Effector memory CD4-positive, alpha-beta T cell (primary cell): ENCODE data around the gene SAE1.
"Not testable (repeated sequence)": the region's sequence is repeated elsewhere in the genome, so short reads cannot be mapped to it uniquely, and the experiment has no call there.

Experiments
- DNase-seq, 3 donors: peaks; one replicate each; pipeline ENCODE4 v3.0.0-alpha.2; 2020
- H3K27ac ChIP-seq: 2 replicates; pipeline ENCODE4 v1.7.0; 2013; ENCODE audit warnings: mild to moderate bottlenecking, low read length, moderate library complexity; ENCODE audit not compliant: insufficient read depth, poor library complexity, severe bottlenecking
- H3K27me3 ChIP-seq: replicated peaks from 2 replicates; pipeline ENCODE4 v1.7.0; 2013; ENCODE audit warnings: mild to moderate bottlenecking, low read length; ENCODE audit not compliant: insufficient read depth, control insufficient read depth, poor library complexity, severe bottlenecking
- H3K36me3 ChIP-seq: 2 replicates; pipeline ENCODE4 v1.7.0; 2013; ENCODE audit warnings: mild to moderate bottlenecking, low read length, moderate library complexity; ENCODE audit not compliant: control insufficient read depth, insufficient read depth
- H3K4me1 ChIP-seq: 2 replicates; pipeline ENCODE4 v1.7.0; 2013; ENCODE audit warnings: low read length, mild to moderate bottlenecking; ENCODE audit not compliant: control insufficient read depth, insufficient read depth, poor library complexity, severe bottlenecking
- H3K4me3 ChIP-seq: 2 replicates; pipeline ENCODE4 v1.7.0; 2013; ENCODE audit warnings: low read length, low read depth, mild to moderate bottlenecking; ENCODE audit not compliant: insufficient read depth, poor library complexity, severe bottlenecking
- H3K9me3 ChIP-seq: 2 replicates; pipeline ENCODE4 v1.7.0; 2013; ENCODE audit warnings: mild to moderate bottlenecking, low read length, moderate library complexity; ENCODE audit not compliant: control insufficient read depth

The SAE1 gene

DNA sequence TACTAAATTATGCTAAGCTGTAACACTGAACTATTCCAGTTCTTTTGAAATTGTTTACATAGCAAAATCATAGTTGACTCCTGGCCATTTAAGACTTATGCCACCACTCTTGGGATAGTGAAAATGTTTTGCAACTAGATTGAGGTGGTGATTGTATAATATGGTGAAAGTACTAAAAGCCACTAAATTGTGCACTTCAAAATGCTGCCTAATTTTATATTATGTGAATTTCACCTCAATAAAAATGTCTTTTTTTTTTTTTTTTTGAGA is 5.0 kb upstream of the SAE1 start:
- Histone ChIP-seq H3K4me1 (no peaks in the 10 kb centered on the region), H3K27me3 (no peaks in the 10 kb centered on the region), H3K36me3 (no peaks in the 10 kb centered on the region), H3K27ac (no peak overlapping the region), H3K9me3 (no peaks in the 10 kb centered on the region), H3K4me3 (no peak overlapping the region)
- DNase-seq, result no peak

DNA sequence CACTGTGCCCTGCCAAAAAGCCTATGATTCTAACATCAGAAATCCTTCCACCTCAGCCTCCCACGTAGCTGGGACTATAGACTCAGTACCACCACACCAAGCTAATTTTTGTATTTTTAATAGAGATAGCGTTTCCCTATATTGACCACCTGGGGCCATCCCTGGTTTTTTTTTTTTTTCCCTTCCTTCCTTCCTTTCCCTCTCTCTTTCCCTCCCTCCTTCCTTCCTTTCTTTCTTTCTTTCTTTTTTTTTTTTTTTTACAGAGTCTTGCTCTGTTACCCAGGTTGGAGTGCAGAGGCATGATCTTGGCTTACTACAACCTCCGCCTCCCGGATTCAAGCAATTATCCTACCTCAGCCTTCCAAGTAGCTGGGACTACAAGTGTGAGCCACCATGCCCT is 1.1 kb upstream of the SAE1 start:
- Histone ChIP-seq H3K36me3 (no peaks in the 10 kb centered on the region), H3K27ac (no peak overlapping the region), H3K4me3 (no peak overlapping the region), H3K27me3 (no peaks in the 10 kb centered on the region), H3K9me3 (no peaks in the 10 kb centered on the region), H3K4me1 (peaks cover 13% of the 10 kb centered on the region)
- no peak for DNase-seq

DNA sequence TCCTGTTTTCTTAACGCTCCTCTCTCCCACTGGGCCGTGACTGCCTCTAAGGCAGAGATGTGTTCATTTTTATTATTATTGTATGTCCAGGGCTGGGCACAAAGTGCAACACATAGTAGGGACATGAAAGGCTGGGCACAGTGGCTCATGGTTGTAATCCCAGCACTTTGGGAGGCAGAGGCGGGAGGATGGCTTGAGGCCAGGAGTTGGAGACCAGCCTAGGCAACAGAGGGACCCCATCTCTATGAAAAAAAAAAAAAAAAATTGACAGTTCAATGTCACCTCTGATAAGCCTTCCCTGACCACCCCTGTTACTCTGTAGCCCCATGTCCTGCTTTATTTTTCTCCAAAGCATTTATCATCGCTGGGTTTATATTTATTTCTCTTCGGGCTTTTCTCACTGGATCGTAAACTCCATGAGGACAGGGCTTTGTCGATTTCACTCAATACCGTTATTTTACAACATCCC is 481 bp upstream of the SAE1 start:
- Histone ChIP-seq H3K4me1 (peaks cover 13% of the 10 kb centered on the region), H3K27ac (no peak overlapping the region), H3K27me3 (no peaks in the 10 kb centered on the region), H3K9me3 (no peaks in the 10 kb centered on the region), H3K36me3 (no peaks in the 10 kb centered on the region), H3K4me3 (peak overlapping the region; percentile 96)
- no peak for DNase-seq

- no peak overlapping the region for H3K27ac ChIP-seq
- H3K4me3 ChIP-seq, result peak overlapping the region; percentile 96
- H3K4me1 ChIP-seq, result peaks cover 13% of the 10 kb centered on the region
These were observed 1.7 kb downstream of the SAE1 start for GRCh38 chr19:47132194-47132852.

GRCh38 chr19:47133021-47133471 is 2.4 kb downstream of the SAE1 start:
- no peak overlapping the region for H3K4me3 ChIP-seq
- H3K36me3 ChIP-seq, result no peaks in the 10 kb centered on the region
- no peak for DNase-seq
- H3K27ac ChIP-seq, result no peak overlapping the region
- H3K4me1 ChIP-seq, result peaks cover 13% of the 10 kb centered on the region
- no peaks in the 10 kb centered on the region for H3K27me3 ChIP-seq
- H3K9me3 ChIP-seq, result no peaks in the 10 kb centered on the region

More at GRCh38 chr19:47132194-47132852, 1.7 kb downstream of the SAE1 start:
- H3K36me3 ChIP-seq, result no peaks in the 10 kb centered on the region
- no peak for DNase-seq
- no peaks in the 10 kb centered on the region for H3K9me3 ChIP-seq
- no peaks in the 10 kb centered on the region for H3K27me3 ChIP-seq

- Histone ChIP-seq H3K27ac (no peak overlapping the region), H3K4me3 (no peak overlapping the region), H3K9me3 (no peaks in the 10 kb centered on the region)
These were observed 3.9 kb downstream of the SAE1 start for GRCh38 chr19:47134545-47134944.

DNA sequence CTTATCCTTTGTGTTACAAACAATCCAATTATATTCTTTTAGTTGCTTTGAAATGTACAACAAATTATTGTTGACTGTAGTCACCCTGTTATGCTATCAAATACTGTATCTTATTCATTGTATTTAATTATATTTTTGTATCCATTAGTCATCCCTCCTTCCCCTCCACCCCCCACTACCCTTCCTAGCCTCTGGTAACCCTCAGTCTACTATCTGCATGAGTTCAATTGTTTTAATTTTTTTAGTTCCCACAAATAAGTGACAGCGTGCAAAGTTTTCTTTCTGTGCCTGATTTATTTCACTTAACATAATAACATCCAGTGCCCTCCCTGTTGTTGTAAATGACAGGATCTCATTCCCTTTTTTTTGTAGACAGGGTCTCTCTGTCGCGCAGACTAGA is 4.5 kb downstream of the SAE1 start:
- Histone ChIP-seq H3K27ac (no peak overlapping the region), H3K36me3 (peaks cover 4% of the 10 kb centered on the region), H3K4me3 (no peak overlapping the region)

More at GRCh38 chr19:47134545-47134944, 3.9 kb downstream of the SAE1 start:
- H3K36me3 ChIP-seq, result peaks cover 4% of the 10 kb centered on the region
- no peaks in the 10 kb centered on the region for H3K27me3 ChIP-seq
- no peak for DNase-seq
- H3K4me1 ChIP-seq, result peaks cover 13% of the 10 kb centered on the region

GRCh38 chr19:47141252-47141651 is 10.6 kb downstream of the SAE1 start:
- not testable (repeated sequence) for DNase-seq, H3K27ac ChIP-seq
- H3K36me3 ChIP-seq, result peaks cover 19% of the 10 kb centered on the region

More for the DNA sequence above, 4.5 kb downstream of the SAE1 start:
- H3K9me3 ChIP-seq, result no peaks in the 10 kb centered on the region
- no peak for DNase-seq
- H3K27me3 ChIP-seq, result no peaks in the 10 kb centered on the region
- peaks cover 13% of the 10 kb centered on the region for H3K4me1 ChIP-seq

GRCh38 chr19:47141695-47142094 is 11.1 kb downstream of the SAE1 start:
- Histone ChIP-seq H3K27me3 (no peaks in the 10 kb centered on the region), H3K4me3 (no peak overlapping the region), H3K9me3 (no peaks in the 10 kb centered on the region), H3K4me1 (peaks cover 16% of the 10 kb centered on the region), H3K36me3 (peaks cover 19% of the 10 kb centered on the region), H3K27ac (no peak overlapping the region)
- DNase-seq, result no peak

More at GRCh38 chr19:47141252-47141651, 10.6 kb downstream of the SAE1 start:
- peaks cover 12% of the 10 kb centered on the region for H3K4me1 ChIP-seq
- H3K9me3 ChIP-seq, H3K4me3 ChIP-seq, H3K27me3 ChIP-seq: not testable (repeated sequence)

GRCh38 chr19:47142779-47143178 is 12.1 kb downstream of the SAE1 start:
- no peak for DNase-seq
- Histone ChIP-seq H3K36me3 (peaks cover 19% of the 10 kb centered on the region), H3K4me3 (no peak overlapping the region), H3K4me1 (peaks cover 24% of the 10 kb centered on the region), H3K27me3 (no peaks in the 10 kb centered on the region), H3K9me3 (no peaks in the 10 kb centered on the region), H3K27ac (no peak overlapping the region)
